HG02938 (cell line): ENCODE measurements around the gene CDC14B.
"Not testable (repeated sequence)": the region's sequence is repeated elsewhere in the genome, so short reads cannot be mapped to it uniquely, and the experiment has no call there.

Experiments used
- ATAC-seq: cut with Tn5 transposase; IDR thresholded peaks from one replicate; pipeline ENCODE4 v1.9.1; 2021; ENCODE audit warnings: mild to moderate bottlenecking, moderate library complexity; ENCODE audit not compliant: unreplicated experiment

CDC14B gene

GRCh38 chr9:96619491-96620180, at the start of gene CDC14B:
Gene CDC14B (minus strand): TSS chr9:96619843. CDS start chr9:96619378, 465 bp downstream.
- no peak for ATAC-seq

GRCh38 chr9:96668868-96669534, 49.4 kb upstream of the CDC14B start:
- no peak for ATAC-seq

DNA sequence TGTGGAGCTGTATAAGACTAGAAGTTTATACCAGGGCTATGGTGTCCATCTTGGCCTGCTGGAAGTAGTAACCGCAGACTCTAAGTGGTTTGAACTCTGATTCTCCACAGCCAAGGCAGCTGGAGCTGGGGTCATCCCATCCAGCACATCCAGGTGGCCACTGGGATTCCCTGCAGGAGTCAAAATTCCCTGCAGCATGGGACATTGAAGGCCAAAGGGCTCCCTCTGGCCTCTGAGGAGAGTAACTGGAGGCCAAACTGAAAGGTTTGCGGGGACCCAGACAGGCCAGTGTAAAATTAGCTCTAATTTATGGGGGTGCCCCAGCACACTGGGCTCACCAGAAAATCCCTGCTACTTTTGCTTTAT, 47.7 kb upstream of the CDC14B start:
- ATAC-seq, result no peak

DNA sequence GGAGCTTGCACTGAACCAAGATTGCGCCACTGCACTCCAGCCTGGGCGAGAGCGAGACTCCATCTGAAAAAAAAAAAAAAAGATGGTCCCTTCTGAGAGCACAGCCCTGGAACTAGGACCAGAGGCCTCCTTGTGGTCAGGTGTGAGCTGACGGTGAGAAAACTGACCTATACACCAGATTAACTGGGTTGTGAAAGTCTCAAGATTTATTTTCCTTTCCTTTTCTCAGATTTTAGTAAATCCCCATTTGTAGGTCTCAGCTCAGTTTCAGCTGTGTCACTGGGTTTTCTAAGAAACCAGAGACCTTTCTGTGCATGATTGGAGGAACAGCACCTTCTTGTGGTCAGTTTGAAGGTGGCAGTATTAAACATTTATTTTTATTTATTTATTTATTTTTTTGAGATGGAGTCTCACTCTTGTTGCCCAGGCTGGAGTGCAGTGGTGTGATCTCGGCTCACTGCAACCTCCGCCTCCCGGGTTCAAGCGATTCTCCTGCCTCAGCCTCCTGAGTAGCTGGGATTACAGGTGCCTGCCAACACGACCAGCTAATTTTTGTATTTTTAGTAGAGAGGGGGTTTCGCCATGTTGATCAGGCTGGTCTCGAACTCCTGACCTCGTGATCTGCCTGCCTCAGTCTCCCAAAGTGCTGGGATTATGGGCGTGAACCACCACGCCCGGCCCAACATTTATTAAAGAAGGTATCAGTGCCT, 47.2 kb upstream of the CDC14B start:
- ATAC-seq, result peak; percentile 64

- ATAC-seq, result no peak
Measured at GRCh38 chr9:96665789-96666188, 46.1 kb upstream of the CDC14B start.

- no peak for ATAC-seq
Measured at GRCh38 chr9:96663506-96664120, 44.0 kb upstream of the CDC14B start.

- no peak for ATAC-seq
Measured at GRCh38 chr9:96661711-96662110, 42.1 kb upstream of the CDC14B start.

DNA sequence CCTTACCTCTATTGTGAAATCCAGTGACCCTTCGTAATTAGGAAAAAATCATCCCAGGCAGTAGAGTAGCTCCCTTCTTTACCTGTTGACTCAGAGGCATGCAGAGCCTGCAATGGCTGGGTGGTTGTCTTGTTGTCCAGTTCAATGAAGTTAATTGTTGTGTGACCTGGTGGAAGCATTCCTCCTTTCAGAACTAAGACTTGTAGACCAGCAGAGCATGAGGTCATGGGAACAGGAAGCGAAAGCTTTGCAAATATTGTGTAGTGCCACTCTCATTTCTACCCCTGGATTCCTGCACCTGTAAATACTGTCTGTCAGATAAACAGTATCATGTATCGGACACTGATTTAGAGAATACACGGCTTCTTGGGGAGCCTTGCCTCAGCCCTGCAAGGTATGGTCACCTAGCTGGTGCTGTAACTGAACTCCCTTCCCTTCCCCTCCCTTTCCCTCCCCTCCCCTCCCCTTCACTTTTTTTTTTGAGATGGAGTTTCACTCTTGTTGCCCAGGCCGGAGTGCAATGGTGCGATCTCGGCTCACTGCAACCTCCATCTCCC, 41.1 kb upstream of the CDC14B start:
- ATAC-seq, result no peak

DNA sequence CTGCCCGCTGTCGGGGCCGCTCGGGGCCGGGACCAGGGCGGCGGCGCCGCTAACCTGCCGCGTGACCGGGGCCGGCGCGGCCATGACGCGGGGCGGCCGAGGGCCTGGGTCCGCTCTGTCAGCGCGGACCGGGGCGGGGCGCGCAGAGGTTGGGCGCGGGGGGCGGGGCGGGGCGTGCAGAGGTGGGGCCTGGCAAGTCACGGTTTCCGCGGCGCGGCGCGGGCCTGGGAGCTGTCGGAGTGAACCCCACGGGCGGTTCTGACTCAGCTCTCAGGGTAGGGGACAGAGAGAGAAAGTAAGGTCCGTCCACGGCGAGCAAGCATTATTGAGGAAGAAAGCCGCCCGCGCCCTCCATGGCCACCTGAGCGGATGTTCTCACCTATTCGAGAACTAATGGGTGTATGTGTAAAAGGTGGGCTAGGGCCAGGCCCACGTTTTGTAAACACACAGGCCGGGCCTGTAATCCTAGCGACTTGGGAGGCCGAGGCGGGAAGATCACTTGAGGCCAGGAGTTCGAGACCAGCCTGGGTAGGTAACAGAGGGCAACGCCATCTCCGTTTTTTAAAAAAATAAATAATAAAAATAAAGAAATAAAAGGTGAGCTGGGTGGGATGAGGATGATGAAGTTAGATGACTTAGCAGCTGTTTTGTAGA, 35.7 kb upstream of the CDC14B start, which contains the start of gene PRXL2C:
Gene PRXL2C (minus strand): TSS at position 120 of the 654 bp plus-strand sequence. CDS start 36 bp downstream, at position 84.
- peak; percentile 49 for ATAC-seq

GRCh38 chr9:96654450-96655197, 35.0 kb upstream of the CDC14B start:
- ATAC-seq, result peak; percentile 61

GRCh38 chr9:96651626-96652025, 32.0 kb upstream of the CDC14B start:
- no peak for ATAC-seq

- no peak for ATAC-seq
Measured at GRCh38 chr9:96649620-96650324, 30.1 kb upstream of the CDC14B start.

- no peak for ATAC-seq
Measured at GRCh38 chr9:96646081-96646991, 26.7 kb upstream of the CDC14B start.

GRCh38 chr9:96644137-96644536, 24.5 kb upstream of the CDC14B start:
- no peak for ATAC-seq

DNA sequence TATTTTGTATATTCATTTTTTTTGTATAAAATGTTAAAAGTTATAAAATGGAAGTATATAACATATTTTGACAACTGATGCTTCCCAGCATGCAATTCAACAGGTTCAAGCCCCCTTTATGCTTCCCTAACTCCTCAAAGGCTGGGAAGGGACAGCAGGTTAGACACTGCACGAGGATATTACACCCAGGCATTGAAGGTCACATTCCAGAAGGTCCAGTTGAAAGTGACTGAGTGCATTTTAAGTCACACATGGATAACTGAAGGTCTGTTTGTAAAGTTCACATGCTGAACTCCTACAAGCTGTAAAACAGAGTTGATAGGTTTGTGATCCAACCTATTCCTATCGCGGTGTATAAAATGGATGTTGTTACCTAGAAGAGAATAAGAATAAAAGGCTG, 21.9 kb upstream of the CDC14B start:
- ATAC-seq, result no peak

DNA sequence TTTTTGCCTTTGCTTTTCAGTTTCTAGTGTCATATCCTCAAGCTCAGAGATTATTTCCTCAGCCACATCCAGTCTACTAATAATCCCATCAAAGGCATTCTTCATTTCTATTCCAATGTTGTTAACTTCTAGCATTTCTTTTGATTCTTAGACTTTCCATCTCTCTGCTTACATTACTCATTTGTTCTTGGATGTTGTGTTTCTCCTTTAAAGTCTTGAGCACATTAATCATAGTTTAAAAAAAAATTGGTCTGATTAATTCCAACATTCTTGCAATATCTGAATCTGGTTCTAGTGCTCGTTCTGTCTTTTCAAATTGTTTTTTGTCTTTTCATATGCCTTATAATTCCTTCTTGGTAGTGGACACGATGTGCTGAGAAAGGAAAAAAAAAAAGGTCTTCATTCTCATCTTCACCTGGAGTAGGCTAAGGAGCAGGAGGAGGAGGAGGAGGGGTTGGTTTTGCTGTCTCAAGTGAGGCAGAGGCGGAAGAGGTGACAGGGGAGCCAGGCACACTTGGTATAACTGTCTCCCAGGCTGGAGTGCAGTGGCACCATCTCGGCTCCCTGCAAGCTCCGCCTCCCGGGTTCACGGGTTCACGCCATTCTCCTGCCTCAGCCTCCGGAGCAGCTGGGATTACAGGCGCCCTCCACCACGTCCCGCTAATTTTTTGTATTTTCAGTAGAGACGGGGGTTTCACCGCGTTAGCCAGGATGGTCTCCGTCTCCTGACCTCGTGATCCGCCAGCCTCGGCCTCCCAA, 19.1 kb upstream of the CDC14B start:
- no peak for ATAC-seq

GRCh38 chr9:96636368-96636767, 16.7 kb upstream of the CDC14B start:
- ATAC-seq, result no peak

- ATAC-seq, result not testable (repeated sequence)
Measured at GRCh38 chr9:96633579-96633978, 13.9 kb upstream of the CDC14B start.
